H1 (cell line): ENCODE results near the gene TMEM225B. TPM values are rescaled to one million over a fixed set of nuclear protein-coding genes. Genes with fewer than 3 reads are reported as not detected.

Experiments used
- polyA plus RNA-seq, 7 experiments: library from polyadenylated mRNA; depleted of rRNA in 3 of 7; stranded (reverse) in 5 of 7; unstranded in 2 of 7; fragments of >200 nt in 5 of 7; fragments of 200-250 nt in 2 of 7; gene quantifications; 1 replicate in 5 of 7; 2 replicates in 1 of 7; 4 replicates in 1 of 7; pipeline versions ENCODE4 v1.2.1 to v1.2.3, GENCODE V29; 2011 to 2013; ENCODE audit warnings: missing spikeins in 2 of 7, mixed read lengths in 2 of 7
- total RNA-seq: library from RNA; stranded (reverse); fragmentation: NEBNext Ultra II Directional; extraction: Animal tissue kit (Norgen Biotek cat#: 25700); gene quantifications from 2 replicates; pipeline ENCODE4 v1.2.1, GENCODE V29; 2021

The TMEM225B gene
- total and polyA plus RNA-seq, 2 of the 8 experiments (the other 6 are each of a cell fraction or from before 2014, with no cell fraction given), result 0.68 TPM; not detected in 1

Other genes starting within 250 kb of the TMEM225B start
- 61.8 and 64.5 TPM in 2 replicates for gene ARPC1B, start 223.5 kb upstream of the TMEM225B start, total RNA-seq
- gene ARPC1B, start 223.5 kb upstream of the TMEM225B start, polyA plus RNA-seq (2011; rRNA removed), result 115 and 165 TPM in 2 replicates
- gene PDAP1, start 189.7 kb upstream of the TMEM225B start, total RNA-seq, result 169 and 174 TPM in 2 replicates
- gene PDAP1, start 189.7 kb upstream of the TMEM225B start, polyA plus RNA-seq (2011; rRNA removed), result 26.6 and 37.1 TPM in 2 replicates
- gene BUD31, start 189.3 kb upstream of the TMEM225B start, total RNA-seq, result 114 and 121 TPM in 2 replicates
- gene BUD31, start 189.3 kb upstream of the TMEM225B start, polyA plus RNA-seq (2011; rRNA removed), result 46.7 and 72.0 TPM in 2 replicates
- 7.5 and 8.5 TPM in 2 replicates for gene PTCD1, start 159.5 kb upstream of the TMEM225B start, total RNA-seq
- gene PTCD1, start 159.5 kb upstream of the TMEM225B start, polyA plus RNA-seq (2011; rRNA removed), result 7.6 and 9.6 TPM in 2 replicates
- gene CPSF4, start 159.3 kb upstream of the TMEM225B start, total RNA-seq, result 74.8 and 77.5 TPM in 2 replicates
- 103 and 156 TPM in 2 replicates for gene CPSF4, start 159.3 kb upstream of the TMEM225B start, polyA plus RNA-seq (2011; rRNA removed)
- gene ATP5MF, start 132.1 kb upstream of the TMEM225B start, total RNA-seq, result 506 and 539 TPM in 2 replicates
- 2,240 and 4,362 TPM in 2 replicates for gene ATP5MF, start 132.1 kb upstream of the TMEM225B start, polyA plus RNA-seq (2011; rRNA removed)
- gene ZNF789, start 125.4 kb upstream of the TMEM225B start, total RNA-seq, result 9.9 and 11.4 TPM in 2 replicates
- 9.4 and 12.5 TPM in 2 replicates for gene ZNF789, start 125.4 kb upstream of the TMEM225B start, polyA plus RNA-seq (2011; rRNA removed)
- 19.3 and 24.0 TPM in 2 replicates for gene ZNF394, start 98.0 kb upstream of the TMEM225B start, total RNA-seq
- gene ZNF394, start 98.0 kb upstream of the TMEM225B start, polyA plus RNA-seq (2011; rRNA removed), result 6.6 and 7.6 TPM in 2 replicates
- 12.9 and 13.5 TPM in 2 replicates for gene ZKSCAN5, start 93.6 kb upstream of the TMEM225B start, total RNA-seq
- gene ZKSCAN5, start 93.6 kb upstream of the TMEM225B start, polyA plus RNA-seq (2011; rRNA removed), result 4.3 and 5.3 TPM in 2 replicates
- 7.5 and 7.6 TPM in 2 replicates for gene FAM200A, start 46.2 kb upstream of the TMEM225B start, total RNA-seq
- gene FAM200A, start 46.2 kb upstream of the TMEM225B start, polyA plus RNA-seq (2011; rRNA removed), result 3.2 and 4.3 TPM in 2 replicates
- gene ZNF655, start 39.6 kb upstream of the TMEM225B start, total RNA-seq, result 36.7 and 37.8 TPM in 2 replicates
- gene ZNF655, start 39.6 kb upstream of the TMEM225B start, polyA plus RNA-seq (2011; rRNA removed), result 27.1 and 30.7 TPM in 2 replicates
- gene ZSCAN25, start 18.7 kb downstream of the TMEM225B start, total RNA-seq, result 16.5 and 18.6 TPM in 2 replicates
- 10.1 and 12.1 TPM in 2 replicates for gene ZSCAN25, start 18.7 kb downstream of the TMEM225B start, polyA plus RNA-seq (2011; rRNA removed)
- gene CYP3A5, start 81.7 kb downstream of the TMEM225B start, total RNA-seq, result not detected in 2 replicates
- 0.06 TPM in 1 of 2 replicates, not detected in the other for gene CYP3A5, start 81.7 kb downstream of the TMEM225B start, polyA plus RNA-seq (2011; rRNA removed)
- gene CYP3A7, start 136.9 kb downstream of the TMEM225B start, total RNA-seq, result not detected in 2 replicates
- not detected in 2 replicates for gene CYP3A7, start 136.9 kb downstream of the TMEM225B start, polyA plus RNA-seq (2011; rRNA removed)
- not detected in 2 replicates for gene CYP3A4, start 185.9 kb downstream of the TMEM225B start, total RNA-seq
- gene CYP3A4, start 185.9 kb downstream of the TMEM225B start, polyA plus RNA-seq (2011; rRNA removed), result not detected in 2 replicates
- not detected in 2 replicates for gene CYP3A43, start 229.7 kb downstream of the TMEM225B start, total RNA-seq
- 0.06 TPM in 1 of 2 replicates, not detected in the other for gene CYP3A43, start 229.7 kb downstream of the TMEM225B start, polyA plus RNA-seq (2011; rRNA removed)